Measurements from ENCODE around the gene RHOT1.
A peak's percentile ranks its signal among the peaks of the same experiment; 100 is the strongest.
"Not testable (repeated sequence)": the region's sequence is repeated elsewhere in the genome, so short reads cannot be mapped to it uniquely, and the experiment has no call there.

RHOT1 gene

GRCh38 chr17:32142038-32142856, at the start of gene RHOT1:
Gene RHOT1, plus strand, starts transcription at chr17:32142502. Its CDS starts 191 bp downstream, at chr17:32142693.
- peak; percentile 73 to 86 for DNase-seq

- no peak for DNase-seq
Observed at GRCh38 chr17:32099686-32100085, 42.6 kb upstream of the RHOT1 start.

GRCh38 chr17:32100323-32100722, 42.0 kb upstream of the RHOT1 start:
- not testable (repeated sequence) for DNase-seq

- no peak for DNase-seq
Observed at GRCh38 chr17:32100971-32101631, 41.2 kb upstream of the RHOT1 start.

GRCh38 chr17:32102172-32102571, 40.1 kb upstream of the RHOT1 start:
- DNase-seq = no peak

GRCh38 chr17:32102646-32103186, 39.6 kb upstream of the RHOT1 start:
- no peak for DNase-seq

GRCh38 chr17:32103476-32104113, 38.7 kb upstream of the RHOT1 start:
- DNase-seq = no peak

- no peak for DNase-seq
Observed at GRCh38 chr17:32104158-32104557, 38.1 kb upstream of the RHOT1 start.

GRCh38 chr17:32106471-32106981, 35.8 kb upstream of the RHOT1 start:
- not testable (repeated sequence) for DNase-seq

- not testable (repeated sequence) for DNase-seq
Observed at GRCh38 chr17:32107194-32107593, 35.1 kb upstream of the RHOT1 start.

GRCh38 chr17:32110596-32110995, 31.7 kb upstream of the RHOT1 start:
- no peak for DNase-seq

- peak; percentile 39 to 74 for DNase-seq
Observed at GRCh38 chr17:32111141-32111771, 31.0 kb upstream of the RHOT1 start.

- DNase-seq = no peak
Observed at GRCh38 chr17:32112416-32112815, 29.9 kb upstream of the RHOT1 start.

GRCh38 chr17:32114536-32114935, 27.8 kb upstream of the RHOT1 start:
- DNase-seq = no peak

GRCh38 chr17:32115546-32115945, 26.8 kb upstream of the RHOT1 start:
- not testable (repeated sequence) for DNase-seq

GRCh38 chr17:32116937-32117336, 25.4 kb upstream of the RHOT1 start:
- DNase-seq = no peak

GRCh38 chr17:32117399-32117798, 24.9 kb upstream of the RHOT1 start:
- DNase-seq = no peak

GRCh38 chr17:32118088-32118487, 24.2 kb upstream of the RHOT1 start:
- not testable (repeated sequence) for DNase-seq

GRCh38 chr17:32118835-32119234, 23.5 kb upstream of the RHOT1 start:
- DNase-seq = no peak

- DNase-seq = peak in 1 of 2 experiments; percentile 30
Observed at GRCh38 chr17:32120141-32120540, 22.2 kb upstream of the RHOT1 start.

- no peak for DNase-seq
Observed at GRCh38 chr17:32120716-32121115, 21.6 kb upstream of the RHOT1 start.

GRCh38 chr17:32123782-32124181, 18.5 kb upstream of the RHOT1 start:
- DNase-seq = no peak

All from NCI-H524 (cell line).